Lung (tissue), 12 donors: ENCODE data around the gene ATP1A1. TPM values are rescaled to one million over a fixed set of nuclear protein-coding genes. Genes with fewer than 3 reads are reported as not detected.

Source experiments
- ATAC-seq: fragments of 200-7000 bp; cut with Tn5 transposase; one replicate; pipeline ENCODE4 v1.9.1; 2020; ENCODE audit warnings: moderate number of reproducible peaks; ENCODE audit not compliant: insufficient read depth, low FRiP score
- DNase-seq, 3 donors: peaks; one replicate each; pipeline ENCODE4 v3.0.0-alpha.2; 2013 to 2017
- H3K27ac ChIP-seq, 2 donors: one replicate each; pipeline ENCODE4 v1.5.1; 2013; ENCODE audit warnings: mild to moderate bottlenecking in 2 of 2, moderate library complexity in 2 of 2, control low read depth in 1 of 2, inconsistent platforms in 1 of 2, low read depth in 1 of 2, low read length in 1 of 2
- H3K27me3 ChIP-seq, 3 donors: one replicate each; pipeline ENCODE4 v1.5.1; 2013; ENCODE audit warnings: low read length in 2 of 3; ENCODE audit not compliant: control insufficient read depth in 3 of 3, insufficient read depth in 3 of 3
- H3K36me3 ChIP-seq, 4 donors: one replicate each; pipeline ENCODE4 v1.5.1; 2013; ENCODE audit warnings: low read length in 4 of 4, mild to moderate bottlenecking in 1 of 4, moderate library complexity in 1 of 4; ENCODE audit not compliant: control insufficient read depth in 4 of 4, insufficient read depth in 4 of 4
- H3K4me1 ChIP-seq, 5 donors: one replicate each; pipeline ENCODE4 v1.5.1; 2013; ENCODE audit warnings: low read length in 5 of 5, mild to moderate bottlenecking in 2 of 5, moderate library complexity in 1 of 5; ENCODE audit not compliant: control insufficient read depth in 5 of 5, insufficient read depth in 5 of 5
- H3K4me3 ChIP-seq: one replicate; pipeline ENCODE4 v1.5.1; 2013; ENCODE audit warnings: mild to moderate bottlenecking, control low read depth, moderate library complexity
- H3K9ac ChIP-seq, 2 donors: one replicate each; pipeline ENCODE4 v1.5.1; 2013; ENCODE audit warnings: low read length in 2 of 2, control low read depth in 1 of 2; ENCODE audit not compliant: insufficient read depth in 1 of 2
- H3K9me3 ChIP-seq, 4 donors: one replicate each; pipeline ENCODE4 v1.5.1; 2013; ENCODE audit warnings: low read length in 3 of 4, mild to moderate bottlenecking in 1 of 4, moderate library complexity in 1 of 4; ENCODE audit not compliant: control insufficient read depth in 4 of 4, insufficient read depth in 3 of 4
- CTCF ChIP-seq: IDR thresholded peaks from 2 replicates; pipeline ENCODE4 v1.5.1; 2012; ENCODE audit warnings: mild to moderate bottlenecking; ENCODE audit errors: control extremely low read depth, extremely low read depth
- WGBS, 2 donors: extraction: QIAGEN DNeasy Blood & Tissue Kit; methylation state at CpG; one replicate each; pipeline ENCODE4 v1.1.7; 2013; 5-methylcytosine and 5-hydroxymethylcytosine counted together
- polyA plus RNA-seq, 2 donors: library from polyadenylated mRNA; stranded (reverse); fragments of 200-250 nt; gene quantifications; one replicate each; pipeline ENCODE4 v1.2.1, GENCODE V29; 2013
- total RNA-seq, 2 donors: library from RNA; depleted of rRNA in 1 of 2; stranded (reverse); fragments of >200 nt in 1 of 2; gene quantifications; one replicate each; pipeline ENCODE4 v1.2.1, GENCODE V29; 2014 to 2021
- donor health status: control.
- donor health status: control.
- donor health status: Bipolar disorder and iron deficiency.
- donor health status: healthy.
- donor health status: DM: yes; HTN: yes; CAD: no.

Gene ATP1A1
- total and polyA plus RNA-seq, 4 donors, result 320 to 715 (median 612) TPM

- Histone ChIP-seq H3K4me3 (no peak overlapping the region), H3K36me3 (no peaks in the 10 kb centered on the region), H3K27ac (no peak overlapping the region), H3K9ac (no peak overlapping the region), H3K4me1 (peaks cover 0 to 11% (median 7%) of the 10 kb centered on the region in 5 donors), H3K9me3 (no peaks in the 10 kb centered on the region), H3K27me3 (no peaks in the 10 kb centered on the region)
- ATAC-seq (no peak), DNase-seq (no peak)
- no peak for TF ChIP-seq CTCF
- 71 to 75% methylated on average over 9 of the region's 9 CpGs for WGBS, 2 donors
Measured at GRCh38 chr1:116334868-116335635, 38.0 kb upstream of the ATP1A1 start.

- ATAC-seq, result no peak
Measured at GRCh38 chr1:116335850-116336624, 37.0 kb upstream of the ATP1A1 start.

GRCh38 chr1:116337398-116337797 is 35.6 kb upstream of the ATP1A1 start:
- Histone ChIP-seq H3K9ac (no peak overlapping the region), H3K4me3 (no peak overlapping the region), H3K27me3 (peaks cover 0 to 2% (median 0%) of the 10 kb centered on the region in 3 donors), H3K9me3 (no peaks in the 10 kb centered on the region), H3K4me1 (peaks cover 0 to 11% (median 7%) of the 10 kb centered on the region in 5 donors), H3K27ac (no peak overlapping the region), H3K36me3 (no peaks in the 10 kb centered on the region)
- ATAC-seq, result no peak
- DNase-seq, result no peak
- TF ChIP-seq CTCF, result no peak
- WGBS, 2 donors, result 95 to 96% methylated on average over 7 of the region's 7 CpGs

More at GRCh38 chr1:116335850-116336624, 37.0 kb upstream of the ATP1A1 start:
- H3K9ac ChIP-seq, result no peak overlapping the region
- no peaks in the 10 kb centered on the region for H3K36me3 ChIP-seq
- H3K27ac ChIP-seq, result no peak overlapping the region
- peaks cover 0 to 2% (median 0%) of the 10 kb centered on the region in 3 donors for H3K27me3 ChIP-seq
- H3K4me1 ChIP-seq, result peaks cover 0 to 11% (median 7%) of the 10 kb centered on the region in 5 donors
- no peak for DNase-seq
- H3K9me3 ChIP-seq, result no peaks in the 10 kb centered on the region
- no peak overlapping the region for H3K4me3 ChIP-seq
- WGBS, 2 donors, result 94 to 97% methylated on average over 11 of the region's 11 CpGs
- no peak for TF ChIP-seq CTCF
